PC-3 (cell line): Measurements from ENCODE around the gene PPP2R3B. TPM values are rescaled to one million over a fixed set of nuclear protein-coding genes. Genes with fewer than 3 reads are reported as not detected.

Source experiments
- ATAC-seq: fragments of 200-7000 bp; cut with Tn5 transposase; 2 replicates; pipeline ENCODE4 v1.9.1; 2020; ENCODE audit warnings: mild to moderate bottlenecking, moderate library complexity
- BruUV-seq: library from RNA; stranded (reverse); fragments of 400-500 nt; replicated peaks from 2 replicates; lab custom pipeline; 2021; lab: Mats Ljungman, UMichigan
- CTCF ChIA-PET: fragments of 300-600 bp; sonication (Branson Sonifier 250); formaldehyde crosslinking; loops from one replicate; lab custom pipeline; 2022; ENCODE audit warnings: antibody characterized with exemption; lab: Charles Lee
- POLR2A ChIA-PET: fragments of 300-600 bp; sonication (Branson Sonifier 250); formaldehyde crosslinking; loops from one replicate; lab custom pipeline; 2022; ENCODE audit warnings: antibody characterized with exemption; ENCODE audit not compliant: unreplicated experiment; lab: Charles Lee
- DNase-seq: peaks from one replicate; pipeline ENCODE4 v3.0.0-alpha.2; 2015
- H2AFZ ChIP-seq: fragments of 300-600 bp; sonication (generic); 2 replicates; pipeline ENCODE4 v1.6.0; 2016; ENCODE audit warnings: antibody characterized with exemption, low read length
- H3F3A ChIP-seq: fragments of 300-600 bp; sonication (generic); one replicate; pipeline ENCODE4 v1.6.0; 2017; ENCODE audit warnings: antibody characterized with exemption, low read length, control low read depth, mild to moderate bottlenecking; ENCODE audit not compliant: unreplicated experiment
- H3K27ac ChIP-seq: fragments of 300-600 bp; sonication (generic); 2 replicates; pipeline ENCODE4 v1.5.1; 2016; ENCODE audit warnings: mild to moderate bottlenecking, low read length
- H3K27me3 ChIP-seq: fragments of 300-600 bp; sonication (generic); 2 replicates; pipeline ENCODE4 v1.6.1; 2016; ENCODE audit warnings: low read length, mixed read lengths
- H3K36me3 ChIP-seq: fragments of 300-600 bp; sonication (generic); 2 replicates; pipeline ENCODE4 v1.6.1; 2016; ENCODE audit warnings: low read depth, mixed run types, low read length, mixed read lengths
- H3K4me1 ChIP-seq: fragments of 300-600 bp; sonication (generic); 2 replicates; pipeline ENCODE4 v1.5.1; 2016; ENCODE audit warnings: low read length; ENCODE audit not compliant: insufficient read depth
- H3K4me2 ChIP-seq: fragments of 300-600 bp; sonication (generic); 2 replicates; pipeline ENCODE4 v1.6.0; 2016; ENCODE audit warnings: low read length
- H3K4me3 ChIP-seq: fragments of 300-600 bp; sonication (generic); 2 replicates; pipeline ENCODE4 v1.5.1; 2016; ENCODE audit warnings: mild to moderate bottlenecking, low read length, mixed read lengths
- H3K79me2 ChIP-seq: fragments of 300-600 bp; sonication (generic); 2 replicates; pipeline ENCODE4 v1.6.1; 2017; ENCODE audit warnings: low read length, mixed read lengths
- H3K9ac ChIP-seq: fragments of 300-600 bp; sonication (generic); 2 replicates; pipeline ENCODE4 v1.6.0; 2016; ENCODE audit warnings: mild to moderate bottlenecking, low read length
- H3K9me2 ChIP-seq: fragments of 300-600 bp; sonication (generic); replicated peaks from 2 replicates; pipeline ENCODE4 v1.6.1; 2016; ENCODE audit warnings: mixed run types, low read length, mixed read lengths
- H3K9me3 ChIP-seq: fragments of 300-600 bp; sonication (generic); 2 replicates; pipeline ENCODE4 v1.6.1; 2016; ENCODE audit warnings: low read length, mixed read lengths
- H4K20me1 ChIP-seq: fragments of 300-600 bp; sonication (generic); 2 replicates; pipeline ENCODE4 v1.6.1; 2016; ENCODE audit warnings: low read length, mixed read lengths
- EZH2 ChIP-seq: fragments of 300-600 bp; sonication (generic); IDR thresholded peaks from one replicate; pipeline ENCODE4 v1.6.1; 2017; ENCODE audit warnings: antibody characterized with exemption, mild to moderate bottlenecking, low read length; ENCODE audit not compliant: unreplicated experiment
- EZH2phosphoT487 ChIP-seq: fragments of 300-600 bp; sonication (generic); IDR thresholded peaks from 2 replicates; pipeline ENCODE4 v1.6.1; 2018; ENCODE audit warnings: mild to moderate bottlenecking, antibody characterized with exemption, low read length, borderline replicate concordance
- intact Hi-C: fragments of 100-400 bp; cut with micrococcal nuclease; formaldehyde crosslinking; loops from 2 replicates; pipeline ENCODE4 v1.9.0; 2023
- total RNA-seq: library from RNA; depleted of rRNA; stranded (reverse); fragments of >200 nt; gene quantifications from 2 replicates; pipeline ENCODE4 v1.2.3, GENCODE V29; 2014; rRNA removed
- TF ChIP-seq, protein P1 (sequence below): fragments of 300-600 bp; sonication (generic); conservative IDR thresholded peaks from 2 replicates; pipeline ENCODE4 v1.5.1; 2017; ENCODE audit warnings: antibody characterized with exemption, low read depth, mild to moderate bottlenecking, low read length

PPP2R3B gene
- total RNA-seq, 1 experiment from 2014 or later, result 35.4 TPM

DNA sequence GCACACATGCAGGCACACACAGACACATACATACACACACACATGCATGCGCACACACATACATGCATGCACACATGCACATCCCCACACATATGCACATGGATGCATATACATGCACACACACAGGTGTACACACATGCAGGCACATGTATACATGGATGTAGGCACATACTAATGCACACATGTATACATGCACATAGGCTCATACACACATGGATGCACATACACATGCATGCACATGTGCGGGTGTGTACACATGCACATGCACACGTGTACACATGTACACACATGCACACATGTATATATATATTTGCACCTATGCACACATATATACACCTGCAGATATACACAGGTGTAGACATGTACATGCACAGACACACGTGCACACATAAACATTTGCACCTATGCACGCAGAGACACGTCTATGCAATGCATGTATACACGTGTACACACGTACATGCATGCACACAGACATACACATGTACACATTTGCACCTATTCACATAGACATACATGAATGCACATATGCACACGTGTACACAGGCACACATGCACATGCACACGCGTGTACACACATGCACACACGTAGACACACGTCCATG, 101.5 kb downstream of the PPP2R3B start:
- CTCF ChIA-PET, result no interaction called here
- Histone ChIP-seq H3K9ac (no peak overlapping the region), H3K4me1 (no peaks in the 10 kb centered on the region), H3K9me2 (no peaks in the 10 kb centered on the region), H4K20me1 (no peaks in the 10 kb centered on the region), H3F3A (no peaks in the 10 kb centered on the region), H3K27me3 (no peaks in the 10 kb centered on the region), H3K79me2 (no peaks in the 10 kb centered on the region), H3K9me3 (no peaks in the 10 kb centered on the region), H3K4me2 (no peak overlapping the region), H3K27ac (no peak overlapping the region), H3K36me3 (peaks cover 12% of the 10 kb centered on the region), H3K4me3 (no peak overlapping the region), H2AFZ (no peak overlapping the region)
- DNase-seq (no peak), ATAC-seq (no peak)
- POLR2A ChIA-PET, result no interaction called here
- TF ChIP-seq, protein P1, sequence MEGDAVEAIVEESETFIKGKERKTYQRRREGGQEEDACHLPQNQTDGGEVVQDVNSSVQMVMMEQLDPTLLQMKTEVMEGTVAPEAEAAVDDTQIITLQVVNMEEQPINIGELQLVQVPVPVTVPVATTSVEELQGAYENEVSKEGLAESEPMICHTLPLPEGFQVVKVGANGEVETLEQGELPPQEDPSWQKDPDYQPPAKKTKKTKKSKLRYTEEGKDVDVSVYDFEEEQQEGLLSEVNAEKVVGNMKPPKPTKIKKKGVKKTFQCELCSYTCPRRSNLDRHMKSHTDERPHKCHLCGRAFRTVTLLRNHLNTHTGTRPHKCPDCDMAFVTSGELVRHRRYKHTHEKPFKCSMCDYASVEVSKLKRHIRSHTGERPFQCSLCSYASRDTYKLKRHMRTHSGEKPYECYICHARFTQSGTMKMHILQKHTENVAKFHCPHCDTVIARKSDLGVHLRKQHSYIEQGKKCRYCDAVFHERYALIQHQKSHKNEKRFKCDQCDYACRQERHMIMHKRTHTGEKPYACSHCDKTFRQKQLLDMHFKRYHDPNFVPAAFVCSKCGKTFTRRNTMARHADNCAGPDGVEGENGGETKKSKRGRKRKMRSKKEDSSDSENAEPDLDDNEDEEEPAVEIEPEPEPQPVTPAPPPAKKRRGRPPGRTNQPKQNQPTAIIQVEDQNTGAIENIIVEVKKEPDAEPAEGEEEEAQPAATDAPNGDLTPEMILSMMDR, result no peak
- TF ChIP-seq EZH2 (no peak), EZH2phosphoT487 (no peak)
- intact Hi-C loops, result no loop called here
- no TSS peak for BruUV-seq

Other genes with a start within 250 kb of the PPP2R3B start
- 25.7 and 31.2 TPM in 2 replicates for gene PLCXD1, start 105.5 kb downstream of the PPP2R3B start, total RNA-seq
- gene GTPBP6, start 68.1 kb downstream of the PPP2R3B start, total RNA-seq, result 38.8 and 49.0 TPM in 2 replicates
- not detected in 2 replicates for gene SHOX, start 243.9 kb upstream of the PPP2R3B start, total RNA-seq